SK-N-MC (cell line): ENCODE results near the gene KRTAP9-7.

Experiments
- EZH2 ChIP-seq: fragments of 200-600 bp; sonication (generic); IDR thresholded peaks from one replicate; pipeline ENCODE4 v1.6.1; 2017; ENCODE audit warnings: antibody characterized with exemption
- POLR2AphosphoS5 ChIP-seq: IDR thresholded peaks from 2 replicates; pipeline ENCODE4 v1.6.1; 2012; ENCODE audit warnings: mild to moderate bottlenecking, low read depth, low read length, borderline replicate concordance

DNA sequence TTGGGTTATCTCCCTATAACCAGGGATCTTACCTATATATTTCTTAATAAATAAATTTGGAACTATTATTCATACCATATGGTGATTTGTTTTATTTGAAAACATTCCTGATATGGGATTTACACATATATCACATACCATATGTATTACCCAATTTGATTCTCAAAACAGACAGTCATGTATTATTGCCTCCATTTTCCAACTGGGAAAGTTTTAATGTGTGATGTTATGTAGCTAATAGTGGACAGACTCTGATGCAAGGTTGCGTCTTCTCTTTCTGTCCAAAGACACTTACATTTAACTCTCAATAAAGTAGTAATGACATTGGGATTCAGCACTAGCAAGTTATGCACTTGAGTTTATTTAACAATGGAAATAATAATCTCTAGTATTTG is 19.2 kb upstream of the KRTAP9-7 start:
- no peak for TF ChIP-seq EZH2
- no peak for TF ChIP-seq POLR2AphosphoS5
